Measurements from ENCODE around the gene OPA3. TPM values are rescaled to one million over a fixed set of nuclear protein-coding genes. Genes with fewer than 3 reads are reported as not detected.

OPA3 gene
- total RNA-seq, 1 experiment from 2014 or later, result 10.1 TPM

- no peak for TF ChIP-seq ZNF396 (CRISPR knock-in tag; IDR thresholded peaks at IDR 0.05; ENCODE audit: borderline replicate concordance)
- TF ChIP-seq, protein P1, sequence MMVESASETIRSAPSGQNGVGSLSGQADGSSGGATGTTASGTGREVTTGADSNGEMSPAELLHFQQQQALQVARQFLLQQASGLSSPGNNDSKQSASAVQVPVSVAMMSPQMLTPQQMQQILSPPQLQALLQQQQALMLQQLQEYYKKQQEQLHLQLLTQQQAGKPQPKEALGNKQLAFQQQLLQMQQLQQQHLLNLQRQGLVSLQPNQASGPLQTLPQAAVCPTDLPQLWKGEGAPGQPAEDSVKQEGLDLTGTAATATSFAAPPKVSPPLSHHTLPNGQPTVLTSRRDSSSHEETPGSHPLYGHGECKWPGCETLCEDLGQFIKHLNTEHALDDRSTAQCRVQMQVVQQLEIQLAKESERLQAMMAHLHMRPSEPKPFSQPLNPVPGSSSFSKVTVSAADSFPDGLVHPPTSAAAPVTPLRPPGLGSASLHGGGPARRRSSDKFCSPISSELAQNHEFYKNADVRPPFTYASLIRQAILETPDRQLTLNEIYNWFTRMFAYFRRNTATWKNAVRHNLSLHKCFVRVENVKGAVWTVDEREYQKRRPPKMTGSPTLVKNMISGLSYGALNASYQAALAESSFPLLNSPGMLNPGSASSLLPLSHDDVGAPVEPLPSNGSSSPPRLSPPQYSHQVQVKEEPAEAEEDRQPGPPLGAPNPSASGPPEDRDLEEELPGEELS (CRISPR knock-in tag; IDR thresholded peaks at IDR 0.05), result no peak
- no peak for TF ChIP-seq ZNF263 (CRISPR knock-in tag; IDR thresholded peaks at IDR 0.05; ENCODE audit: low read depth)
- no peak for TF ChIP-seq MXD4 (CRISPR knock-in tag; IDR thresholded peaks at IDR 0.05; ENCODE audit: borderline replicate concordance)
- TF ChIP-seq, protein P2, sequence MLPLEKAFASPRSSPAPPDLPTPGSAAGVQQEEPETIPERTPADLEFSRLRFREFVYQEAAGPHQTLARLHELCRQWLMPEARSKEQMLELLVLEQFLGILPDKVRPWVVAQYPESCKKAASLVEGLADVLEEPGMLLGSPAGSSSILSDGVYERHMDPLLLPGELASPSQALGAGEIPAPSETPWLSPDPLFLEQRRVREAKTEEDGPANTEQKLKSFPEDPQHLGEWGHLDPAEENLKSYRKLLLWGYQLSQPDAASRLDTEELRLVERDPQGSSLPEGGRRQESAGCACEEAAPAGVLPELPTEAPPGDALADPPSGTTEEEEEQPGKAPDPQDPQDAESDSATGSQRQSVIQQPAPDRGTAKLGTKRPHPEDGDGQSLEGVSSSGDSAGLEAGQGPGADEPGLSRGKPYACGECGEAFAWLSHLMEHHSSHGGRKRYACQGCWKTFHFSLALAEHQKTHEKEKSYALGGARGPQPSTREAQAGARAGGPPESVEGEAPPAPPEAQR (CRISPR knock-in tag; IDR thresholded peaks at IDR 0.05), result no peak
- no peak for TF ChIP-seq SMAD3 (CRISPR knock-in tag; IDR thresholded peaks at IDR 0.05; ENCODE audit: borderline replicate concordance)
- 0 out of 2 replicates have a peak, but pooled peaks have one; percentile 39 for TF ChIP-seq ZNF232 (CRISPR knock-in tag; IDR thresholded peaks at IDR 0.05)
- TF ChIP-seq NR1H2 (CRISPR knock-in tag; IDR thresholded peaks at IDR 0.05), result no peak
- TF ChIP-seq FOXK1 (CRISPR knock-in tag; IDR thresholded peaks at IDR 0.05), result peak; percentile 30; the same call in 1 of the 2 replicates
- TF ChIP-seq JAZF1 (CRISPR knock-in tag; IDR thresholded peaks at IDR 0.05), result no peak
- no peak for TF ChIP-seq OVOL2 (CRISPR knock-in tag; IDR thresholded peaks at IDR 0.05; ENCODE audit: borderline replicate concordance)
Measured at GRCh38 chr19:45508417-45508860, 76.2 kb downstream of the OPA3 start (continued).

DNA sequence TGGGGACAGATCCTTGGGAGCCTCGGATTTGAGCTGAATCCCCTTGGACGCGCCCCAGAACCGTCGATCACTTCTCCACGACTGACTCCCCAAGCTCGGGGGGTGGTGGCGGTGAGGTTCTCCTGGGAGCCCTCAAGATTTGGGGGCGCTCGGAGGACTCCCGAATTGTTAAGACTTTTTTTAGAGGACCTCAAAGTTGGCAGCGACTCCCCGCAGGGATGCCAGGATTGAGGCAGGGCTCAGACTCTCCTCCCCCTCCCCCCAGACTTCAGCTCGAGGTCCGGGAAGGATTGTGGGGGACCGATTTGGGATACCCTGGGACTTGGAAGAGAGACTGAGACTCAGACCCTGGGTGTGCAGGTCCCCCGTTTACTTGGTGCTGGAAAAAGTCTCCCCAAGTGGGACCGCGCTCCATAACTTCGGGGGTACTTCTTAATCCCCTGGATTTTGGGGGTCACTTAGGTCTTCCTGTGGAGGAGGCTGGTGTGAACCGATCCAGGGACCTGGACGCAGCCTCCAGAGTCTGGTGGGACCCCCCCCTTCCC, 76.7 kb downstream of the OPA3 start:
- TF ChIP-seq TEAD1 (CRISPR knock-in tag; IDR thresholded peaks at IDR 0.05), result no peak
- no peak for TF ChIP-seq FOXK1 (CRISPR knock-in tag; IDR thresholded peaks at IDR 0.05)
- no peak for TF ChIP-seq ATF2 (CRISPR knock-in tag; IDR thresholded peaks at IDR 0.05; ENCODE audit: borderline replicate concordance, low read depth)
- no peak for TF ChIP-seq NR1H2 (CRISPR knock-in tag; IDR thresholded peaks at IDR 0.05)
- TF ChIP-seq ZNF263 (CRISPR knock-in tag; IDR thresholded peaks at IDR 0.05; ENCODE audit: low read depth), result no peak
- no peak for TF ChIP-seq PRRX2 (CRISPR knock-in tag; IDR thresholded peaks at IDR 0.05)
- TF ChIP-seq ZNF532 (CRISPR knock-in tag; IDR thresholded peaks at IDR 0.05; ENCODE audit: borderline replicate concordance), result no peak
- TF ChIP-seq FOXJ3 (CRISPR knock-in tag; IDR thresholded peaks at IDR 0.05; ENCODE audit: borderline replicate concordance), result no peak
- no peak for TF ChIP-seq E2F1 (CRISPR knock-in tag; IDR thresholded peaks at IDR 0.05)
- TF ChIP-seq TEAD4 (CRISPR knock-in tag; IDR thresholded peaks at IDR 0.05), result no peak
- TF ChIP-seq, protein P3, sequence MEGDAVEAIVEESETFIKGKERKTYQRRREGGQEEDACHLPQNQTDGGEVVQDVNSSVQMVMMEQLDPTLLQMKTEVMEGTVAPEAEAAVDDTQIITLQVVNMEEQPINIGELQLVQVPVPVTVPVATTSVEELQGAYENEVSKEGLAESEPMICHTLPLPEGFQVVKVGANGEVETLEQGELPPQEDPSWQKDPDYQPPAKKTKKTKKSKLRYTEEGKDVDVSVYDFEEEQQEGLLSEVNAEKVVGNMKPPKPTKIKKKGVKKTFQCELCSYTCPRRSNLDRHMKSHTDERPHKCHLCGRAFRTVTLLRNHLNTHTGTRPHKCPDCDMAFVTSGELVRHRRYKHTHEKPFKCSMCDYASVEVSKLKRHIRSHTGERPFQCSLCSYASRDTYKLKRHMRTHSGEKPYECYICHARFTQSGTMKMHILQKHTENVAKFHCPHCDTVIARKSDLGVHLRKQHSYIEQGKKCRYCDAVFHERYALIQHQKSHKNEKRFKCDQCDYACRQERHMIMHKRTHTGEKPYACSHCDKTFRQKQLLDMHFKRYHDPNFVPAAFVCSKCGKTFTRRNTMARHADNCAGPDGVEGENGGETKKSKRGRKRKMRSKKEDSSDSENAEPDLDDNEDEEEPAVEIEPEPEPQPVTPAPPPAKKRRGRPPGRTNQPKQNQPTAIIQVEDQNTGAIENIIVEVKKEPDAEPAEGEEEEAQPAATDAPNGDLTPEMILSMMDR (IDR thresholded peaks at IDR 0.05), result no peak
- no peak for DNase-seq (ENCODE audit: low spot score)
- Mint-ChIP-seq H3K27ac (peak overlapping the region; percentile 57; the same call in 1 of the 2 replicates), H3K27me3 (ENCODE audit: low read depth) (no peaks in the 10 kb centered on the region; the same call in 1 of the 2 replicates), H3K4me3 (peak overlapping the region; percentile 91), H3K4me1 (peaks cover 28% of the 10 kb centered on the region), H3K36me3 (no peaks in the 10 kb centered on the region), H3K9me3 (no peaks in the 10 kb centered on the region)
- POLR2A ChIA-PET, result interaction anchor here (0.7 to 1.9 kb wide), 4 partner anchors 9 to 108 kb away, joined by 3 to 33 read pairs (median 6); partner anchors contain the start of genes PPM1N and RTN2
- CTCF ChIA-PET, result interaction anchor here (0.8 to 1.8 kb wide), 14 partner anchors 9 to 136 kb away, joined by 3 to 10 read pairs (median 4); partner anchors contain the start of genes FOSB, PPM1N and RTN2
- no peak for ATAC-seq

All from WTC11 (cell line).